ENCODE results near the gene KCNK3. TPM values are rescaled to one million over a fixed set of nuclear protein-coding genes. Genes with fewer than 3 reads are reported as not detected.

KCNK3 gene
- total and polyA plus RNA-seq, 2 of the 13 experiments (the other 11 are each of a cell fraction or from before 2014, with no cell fraction given): not detected

- TF ChIP-seq, protein P1, sequence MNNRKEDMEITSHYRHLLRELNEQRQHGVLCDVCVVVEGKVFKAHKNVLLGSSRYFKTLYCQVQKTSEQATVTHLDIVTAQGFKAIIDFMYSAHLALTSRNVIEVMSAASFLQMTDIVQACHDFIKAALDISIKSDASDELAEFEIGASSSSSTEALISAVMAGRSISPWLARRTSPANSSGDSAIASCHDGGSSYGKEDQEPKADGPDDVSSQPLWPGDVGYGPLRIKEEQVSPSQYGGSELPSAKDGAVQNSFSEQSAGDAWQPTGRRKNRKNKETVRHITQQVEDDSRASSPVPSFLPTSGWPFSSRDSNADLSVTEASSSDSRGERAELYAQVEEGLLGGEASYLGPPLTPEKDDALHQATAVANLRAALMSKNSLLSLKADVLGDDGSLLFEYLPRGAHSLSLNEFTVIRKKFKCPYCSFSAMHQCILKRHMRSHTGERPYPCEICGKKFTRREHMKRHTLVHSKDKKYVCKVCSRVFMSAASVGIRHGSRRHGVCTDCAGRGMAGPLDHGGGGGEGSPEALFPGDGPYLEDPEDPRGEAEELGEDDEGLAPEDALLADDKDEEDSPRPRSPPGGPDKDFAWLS (CRISPR knock-in tag; IDR thresholded peaks at IDR 0.05; ENCODE audit: borderline replicate concordance): no peak
- TF ChIP-seq, protein P2, sequence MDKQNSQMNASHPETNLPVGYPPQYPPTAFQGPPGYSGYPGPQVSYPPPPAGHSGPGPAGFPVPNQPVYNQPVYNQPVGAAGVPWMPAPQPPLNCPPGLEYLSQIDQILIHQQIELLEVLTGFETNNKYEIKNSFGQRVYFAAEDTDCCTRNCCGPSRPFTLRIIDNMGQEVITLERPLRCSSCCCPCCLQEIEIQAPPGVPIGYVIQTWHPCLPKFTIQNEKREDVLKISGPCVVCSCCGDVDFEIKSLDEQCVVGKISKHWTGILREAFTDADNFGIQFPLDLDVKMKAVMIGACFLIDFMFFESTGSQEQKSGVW (CRISPR knock-in tag; IDR thresholded peaks at IDR 0.05; ENCODE audit: borderline replicate concordance): no peak
- TF ChIP-seq, protein P3, sequence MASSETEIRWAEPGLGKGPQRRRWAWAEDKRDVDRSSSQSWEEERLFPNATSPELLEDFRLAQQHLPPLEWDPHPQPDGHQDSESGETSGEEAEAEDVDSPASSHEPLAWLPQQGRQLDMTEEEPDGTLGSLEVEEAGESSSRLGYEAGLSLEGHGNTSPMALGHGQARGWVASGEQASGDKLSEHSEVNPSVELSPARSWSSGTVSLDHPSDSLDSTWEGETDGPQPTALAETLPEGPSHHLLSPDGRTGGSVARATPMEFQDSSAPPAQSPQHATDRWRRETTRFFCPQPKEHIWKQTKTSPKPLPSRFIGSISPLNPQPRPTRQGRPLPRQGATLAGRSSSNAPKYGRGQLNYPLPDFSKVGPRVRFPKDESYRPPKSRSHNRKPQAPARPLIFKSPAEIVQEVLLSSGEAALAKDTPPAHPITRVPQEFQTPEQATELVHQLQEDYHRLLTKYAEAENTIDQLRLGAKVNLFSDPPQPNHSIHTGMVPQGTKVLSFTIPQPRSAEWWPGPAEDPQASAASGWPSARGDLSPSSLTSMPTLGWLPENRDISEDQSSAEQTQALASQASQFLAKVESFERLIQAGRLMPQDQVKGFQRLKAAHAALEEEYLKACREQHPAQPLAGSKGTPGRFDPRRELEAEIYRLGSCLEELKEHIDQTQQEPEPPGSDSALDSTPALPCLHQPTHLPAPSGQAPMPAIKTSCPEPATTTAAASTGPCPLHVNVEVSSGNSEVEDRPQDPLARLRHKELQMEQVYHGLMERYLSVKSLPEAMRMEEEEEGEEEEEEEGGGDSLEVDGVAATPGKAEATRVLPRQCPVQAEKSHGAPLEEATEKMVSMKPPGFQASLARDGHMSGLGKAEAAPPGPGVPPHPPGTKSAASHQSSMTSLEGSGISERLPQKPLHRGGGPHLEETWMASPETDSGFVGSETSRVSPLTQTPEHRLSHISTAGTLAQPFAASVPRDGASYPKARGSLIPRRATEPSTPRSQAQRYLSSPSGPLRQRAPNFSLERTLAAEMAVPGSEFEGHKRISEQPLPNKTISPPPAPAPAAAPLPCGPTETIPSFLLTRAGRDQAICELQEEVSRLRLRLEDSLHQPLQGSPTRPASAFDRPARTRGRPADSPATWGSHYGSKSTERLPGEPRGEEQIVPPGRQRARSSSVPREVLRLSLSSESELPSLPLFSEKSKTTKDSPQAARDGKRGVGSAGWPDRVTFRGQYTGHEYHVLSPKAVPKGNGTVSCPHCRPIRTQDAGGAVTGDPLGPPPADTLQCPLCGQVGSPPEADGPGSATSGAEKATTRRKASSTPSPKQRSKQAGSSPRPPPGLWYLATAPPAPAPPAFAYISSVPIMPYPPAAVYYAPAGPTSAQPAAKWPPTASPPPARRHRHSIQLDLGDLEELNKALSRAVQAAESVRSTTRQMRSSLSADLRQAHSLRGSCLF (CRISPR knock-in tag; IDR thresholded peaks at IDR 0.05; ENCODE audit: borderline replicate concordance): no peak
- TF ChIP-seq ZNF747 (CRISPR knock-in tag; IDR thresholded peaks at IDR 0.05; ENCODE audit: borderline replicate concordance) (no peak), STAG1 (CRISPR knock-in tag; IDR thresholded peaks at IDR 0.05) (peak; percentile 51), CHD2 (IDR thresholded peaks at IDR 0.05; ENCODE audit: low read depth, low read length) (no peak), GATAD2A (CRISPR knock-in tag; IDR thresholded peaks at IDR 0.05) (no peak; the same call in 1 of the 2 replicates), REL (CRISPR knock-in tag; conservative IDR thresholded peaks at IDR 0.05) (no peak), PRPF4 (IDR thresholded peaks at IDR 0.05; ENCODE audit: low read depth, low read length, poor library complexity, severe bottlenecking) (no peak), PHF5A (CRISPR knock-in tag; IDR thresholded peaks at IDR 0.05; ENCODE audit: low read depth, unreplicated experiment) (no peak), KDM5A (IDR thresholded peaks at IDR 0.05; ENCODE audit: borderline replicate concordance, low read length) (no peak), TCF12 (IDR thresholded peaks at IDR 0.05) (no peak), TCF12 (CRISPR knock-in tag; IDR thresholded peaks at IDR 0.05) (no peak), TBP (CRISPR knock-in tag; IDR thresholded peaks at IDR 0.05) (no peak), ZNF800 (CRISPR knock-in tag; IDR thresholded peaks at IDR 0.05) (no peak)
- TF ChIP-seq, protein P4, sequence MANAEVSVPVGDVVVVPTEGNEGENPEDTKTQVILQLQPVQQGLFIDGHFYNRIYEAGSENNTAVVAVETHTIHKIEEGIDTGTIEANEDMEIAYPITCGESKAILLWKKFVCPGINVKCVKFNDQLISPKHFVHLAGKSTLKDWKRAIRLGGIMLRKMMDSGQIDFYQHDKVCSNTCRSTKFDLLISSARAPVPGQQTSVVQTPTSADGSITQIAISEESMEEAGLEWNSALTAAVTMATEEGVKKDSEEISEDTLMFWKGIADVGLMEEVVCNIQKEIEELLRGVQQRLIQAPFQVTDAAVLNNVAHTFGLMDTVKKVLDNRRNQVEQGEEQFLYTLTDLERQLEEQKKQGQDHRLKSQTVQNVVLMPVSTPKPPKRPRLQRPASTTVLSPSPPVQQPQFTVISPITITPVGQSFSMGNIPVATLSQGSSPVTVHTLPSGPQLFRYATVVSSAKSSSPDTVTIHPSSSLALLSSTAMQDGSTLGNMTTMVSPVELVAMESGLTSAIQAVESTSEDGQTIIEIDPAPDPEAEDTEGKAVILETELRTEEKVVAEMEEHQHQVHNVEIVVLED (CRISPR knock-in tag; IDR thresholded peaks at IDR 0.05; ENCODE audit: borderline replicate concordance): no peak
Observed at GRCh38 chr2:26735883-26736588, 43.5 kb downstream of the KCNK3 start (continued).

Data from HepG2 (cell line).